K562 (cell line): Measurements from ENCODE around the gene LPA. TPM values are rescaled to one million over a fixed set of nuclear protein-coding genes. Genes with fewer than 3 reads are reported as not detected.

Experiments
- ATAC-seq: fragments of 200-7000 bp; cut with Tn5 transposase; 3 replicates; pipeline ENCODE4 v1.9.1; 2020; ENCODE audit warnings: moderate library complexity
- BruUV-seq: library from RNA; stranded (reverse); fragments of 400-500 nt; replicated peaks from 2 replicates; lab custom pipeline; 2021; lab: Mats Ljungman, UMichigan
- CTCF ChIA-PET: fragments of 300-600 bp; formaldehyde crosslinking; extraction: SDS; loops from one replicate; lab custom pipeline; 2021; ENCODE audit warnings: low intra/inter-chr PET ratio; lab: Yijun Ruan, JAX
- POLR2A ChIA-PET: fragments of 300-600, 350-650 bp; sonication (Branson Sonifier 250); formaldehyde crosslinking; extraction: SDS; loops from one replicate; lab custom pipeline; 2021; ENCODE audit warnings: antibody characterized with exemption, inconsistent platforms; lab: Yijun Ruan, JAX
- DNase-seq, 4 experiments: peaks; one replicate each; pipeline versions ENCODE4 v3.0.0 to v3.0.0-alpha.2; 2011 to 2018; ENCODE audit warnings: low spot score in 3 of 4, mixed read lengths in 3 of 4; ENCODE audit errors: extremely low read depth in 1 of 4
- FAIRE-seq: peaks from 2 replicates; lab custom pipeline; 2011; peaks lifted over from hg19 to GRCh38; lab: Jason Lieb, UNC
- H2AFZ ChIP-seq: 2 replicates; pipeline ENCODE4 v1.6.0; 2011; ENCODE audit warnings: low read depth, low read length, control low read depth, inconsistent platforms
- H3K27ac ChIP-seq: fragments of 200-600 bp; 3 replicates; pipeline ENCODE4 v1.8.0; 2011; ENCODE audit warnings: low read depth, mild to moderate bottlenecking, control low read depth, inconsistent platforms, low read length, moderate library complexity, mixed read lengths; ENCODE audit errors: extremely low read depth
- H3K27me3 ChIP-seq, 2 experiments: fragments of 300-600 bp in 1 of 2; 2 replicates in 1 of 2; 3 replicates in 1 of 2; pipeline versions ENCODE4 v1.6.0 to v1.8.0; 2011; ENCODE audit warnings: inconsistent platforms in 2 of 2, low read length in 2 of 2, mild to moderate bottlenecking in 1 of 2, mixed read lengths in 1 of 2, moderate library complexity in 1 of 2; ENCODE audit not compliant: control insufficient read depth in 2 of 2, insufficient read depth in 2 of 2
- H3K36me3 ChIP-seq: fragments of 300-600 bp; 3 replicates; pipeline ENCODE4 v1.8.0; 2011; ENCODE audit warnings: mild to moderate bottlenecking, low read length, inconsistent platforms; ENCODE audit not compliant: control insufficient read depth, insufficient read depth
- H3K4me1 ChIP-seq, 2 experiments: fragments of 200-600 bp in 1 of 2; replicated peaks in 1 of 2; 2 replicates in 1 of 2; 3 replicates in 1 of 2; pipeline versions ENCODE4 v1.5.1 to v1.8.0; 2011; ENCODE audit warnings: inconsistent platforms in 2 of 2, low read length in 2 of 2, mild to moderate bottlenecking in 1 of 2, mixed read lengths in 1 of 2, moderate library complexity in 1 of 2; ENCODE audit not compliant: control insufficient read depth in 2 of 2, insufficient read depth in 2 of 2
- H3K4me2 ChIP-seq: 2 replicates; pipeline ENCODE4 v1.6.1; 2011; ENCODE audit warnings: low read length, control low read depth, inconsistent platforms, mixed read lengths; ENCODE audit not compliant: insufficient read depth
- H3K4me3 ChIP-seq: fragments of 200-600 bp; sonication (generic), shearing (Covaris generic); 2 replicates; pipeline ENCODE4 v1.5.1; 2016; ENCODE audit warnings: control low read depth, inconsistent platforms
- H3K79me2 ChIP-seq: fragments of 200-600 bp; 3 replicates; pipeline ENCODE4 v1.8.0; 2011; ENCODE audit warnings: low read length, inconsistent platforms; ENCODE audit not compliant: control insufficient read depth, insufficient read depth
- H3K9ac ChIP-seq, 2 experiments: 2 replicates each; pipeline versions ENCODE4 v1.6.0 to v1.6.1; 2011; ENCODE audit warnings: low read depth in 2 of 2, low read length in 2 of 2, control low read depth in 1 of 2, inconsistent platforms in 1 of 2, mild to moderate bottlenecking in 1 of 2, mixed read lengths in 1 of 2; ENCODE audit not compliant: insufficient read depth in 1 of 2
- H3K9me1 ChIP-seq: one replicate; pipeline ENCODE4 v1.6.0; 2011; ENCODE audit warnings: inconsistent platforms, mild to moderate bottlenecking, low read length, moderate library complexity; ENCODE audit not compliant: control insufficient read depth, insufficient read depth
- H3K9me3 ChIP-seq: replicated peaks from 2 replicates; pipeline ENCODE4 v1.5.1; 2011; ENCODE audit warnings: low read depth, low read length, inconsistent platforms; ENCODE audit not compliant: control insufficient read depth, insufficient read depth
- H4K20me1 ChIP-seq: replicated peaks from 2 replicates; pipeline ENCODE4 v1.6.1; 2011; ENCODE audit warnings: low read length, inconsistent platforms, mixed read lengths; ENCODE audit not compliant: control insufficient read depth, insufficient read depth
- ARHGAP35 ChIP-seq: fragments of 450-650 bp; IDR thresholded peaks from 2 replicates; pipeline ENCODE4 v1.6.1; 2018; ENCODE audit not compliant: partially characterized antibody
- CCNT2 ChIP-seq: IDR thresholded peaks from 2 replicates; pipeline ENCODE4 v1.6.1; 2011; ENCODE audit warnings: borderline replicate concordance, low read depth, mild to moderate bottlenecking, moderate library complexity, mixed read lengths, low read length; ENCODE audit not compliant: insufficient read length; ENCODE audit errors: extremely low read depth
- CEBPZ ChIP-seq: fragments of 150-350 bp; IDR thresholded peaks from 2 replicates; pipeline ENCODE4 v1.6.1; 2014; ENCODE audit warnings: low read depth, mild to moderate bottlenecking, low read length, borderline replicate concordance
- EP300 ChIP-seq: IDR thresholded peaks from 2 replicates; pipeline ENCODE4 v1.6.1; 2012; ENCODE audit warnings: low read length, improper control_type of control experiment
- FOXK2 ChIP-seq, 2 experiments: fragments of 450-650 bp; IDR thresholded peaks in 1 of 2; conservative IDR thresholded peaks in 1 of 2; 2 replicates each; pipeline ENCODE4 v1.6.1; 2016; ENCODE audit warnings: low read depth in 2 of 2, mild to moderate bottlenecking in 1 of 2
- FOXP1 ChIP-seq: sonication (generic); formaldehyde crosslinking; IDR thresholded peaks from 2 replicates; pipeline ENCODE4 v1.8.0; 2022; ENCODE audit warnings: mild to moderate bottlenecking, missing genetic modification reagents
- KAT2B ChIP-seq: IDR thresholded peaks from one replicate; pipeline ENCODE4 v1.6.1; 2012; ENCODE audit warnings: low read depth, mild to moderate bottlenecking, control low read depth, inconsistent platforms, low read length, moderate library complexity
- LARP7 ChIP-seq: fragments of 450-650 bp; IDR thresholded peaks from 2 replicates; pipeline ENCODE4 v1.6.1; 2016
- MYNN ChIP-seq, 2 experiments: sonication (generic); formaldehyde crosslinking in 1 of 2; IDR thresholded peaks; 2 replicates each; pipeline versions ENCODE4 v1.5.0 to v1.6.1; 2016 to 2020; ENCODE audit warnings: antibody characterized with exemption in 1 of 2, missing genetic modification reagents in 1 of 2
- RAD21 ChIP-seq, 2 experiments: fragments of 250-450 bp in 1 of 2; fragments of 450-650 bp in 1 of 2; sonication (Bioruptor Pico) in 1 of 2; formaldehyde crosslinking in 1 of 2; IDR thresholded peaks in 1 of 2; conservative IDR thresholded peaks in 1 of 2; 2 replicates each; pipeline versions ENCODE4 v1.4.0 to v1.8.0; 2020 to 2022; ENCODE audit warnings: mild to moderate bottlenecking in 2 of 2, moderate library complexity in 1 of 2
- SMARCC2 ChIP-seq: fragments of 450-650 bp; IDR thresholded peaks from 2 replicates; pipeline ENCODE4 v1.6.1; 2017; ENCODE audit warnings: antibody characterized with exemption, moderate library complexity, mild to moderate bottlenecking, low read depth
- TOE1 ChIP-seq, 2 experiments: fragments of 450-650 bp in 1 of 2; sonication (generic) in 1 of 2; formaldehyde crosslinking in 1 of 2; IDR thresholded peaks; 2 replicates each; pipeline versions ENCODE4 v1.7.1 to v1.8.0; 2016 to 2022; ENCODE audit warnings: borderline replicate concordance in 2 of 2, mild to moderate bottlenecking in 2 of 2, antibody characterized with exemption in 1 of 2, inconsistent platforms in 1 of 2, low read depth in 1 of 2, missing genetic modification reagents in 1 of 2, moderate library complexity in 1 of 2
- ZNF23 ChIP-seq: fragments of 250-450 bp; sonication (Bioruptor Pico); IDR thresholded peaks from 2 replicates; pipeline ENCODE4 v1.4.0; 2020; ENCODE audit warnings: mild to moderate bottlenecking
- ZNF655 ChIP-seq: fragments of 250-450 bp; sonication (Bioruptor Pico); IDR thresholded peaks from 2 replicates; pipeline ENCODE4 v1.5.0; 2021
- ZNF75A ChIP-seq: fragments of 450-650 bp; formaldehyde crosslinking; IDR thresholded peaks from 2 replicates; pipeline ENCODE4 v1.4.0; 2020; ENCODE audit warnings: mild to moderate bottlenecking
- WGBS: fragments of 100-300 bp; shearing (Covaris generic); methylation state at CpG from one replicate; pipeline ENCODE4 v1.1.6; 2016; ENCODE audit warnings: low coverage, mixed read lengths; ENCODE audit not compliant: insufficient coverage; ENCODE audit errors: missing lambda C conversion rate; 5-methylcytosine and 5-hydroxymethylcytosine counted together
- in situ Hi-C: fragments of 300-500 bp; cut with MboI; formaldehyde crosslinking; loops from 4 replicates; pipeline ENCODE4 v1.15.0; 2018; ENCODE audit warnings: inconsistent platforms, mixed read lengths
- intact Hi-C: fragments of 100-400 bp; cut with micrococcal nuclease; formaldehyde crosslinking; loops from 2 replicates; pipeline ENCODE4 v1.14.2; 2022
- polyA plus RNA-seq, 8 experiments: library from polyadenylated mRNA; depleted of rRNA in 4 of 8; stranded (reverse) in 5 of 8; unstranded in 3 of 8; fragments of >200 nt; fragmentation: Nextera tagmentation in 2 of 8; fragmentation: Illumina TruSeq in 1 of 8; extraction: Ambion mirVana in 2 of 8; extraction: Trizol in 1 of 8; gene quantifications; 2 replicates each; pipeline versions ENCODE4 v1.2.1 to v1.2.3, GENCODE V29; 2011 to 2014; ENCODE audit warnings: inconsistent platforms in 1 of 8, missing spikeins in 1 of 8
- total RNA-seq, 7 experiments: library from RNA; depleted of rRNA in 6 of 7; stranded (reverse); fragments of >200 nt in 6 of 7; fragmentation: Illumina TruSeq in 2 of 7; extraction: Trizol in 2 of 7; gene quantifications; 2 replicates each; pipeline versions ENCODE4 v1.2.1 to v1.2.3, GENCODE V29; 2011 to 2021; ENCODE audit warnings: low replicate concordance in 1 of 7

Gene LPA
- total and polyA plus RNA-seq, 9 of the 15 experiments (the other 6 are each of a cell fraction or from before 2014, with no cell fraction given) = 0.01 to 0.18 (median 0.07) TPM; not detected in 6

GRCh38 chr6:160634706-160635105 is 29.4 kb downstream of the LPA start:
- no TSS peak for BruUV-seq
- no peak overlapping the region for H3K27ac ChIP-seq
- no peaks in the 10 kb centered on the region for H3K9me1 ChIP-seq
- WGBS = under 1% methylated on average over 8 of the region's 10 CpGs
- in situ Hi-C loops (no loop called here), intact Hi-C loops (no loop called here)
- no peaks in the 10 kb centered on the region for H3K4me1 ChIP-seq
- no peak overlapping the region for H3K9ac ChIP-seq
- H4K20me1 ChIP-seq = no peaks in the 10 kb centered on the region
- H3K36me3 ChIP-seq = no peaks in the 10 kb centered on the region
- POLR2A ChIA-PET = no interaction called here
- no peaks in the 10 kb centered on the region for H3K9me3 ChIP-seq
- no peaks in the 10 kb centered on the region for H3K79me2 ChIP-seq
- no peak for TF ChIP-seq RAD21 (CRISPR knock-in tag; conservative IDR thresholded peaks at IDR 0.05 in 1 of 2, IDR thresholded peaks at IDR 0.05 in 1 of 2)
- TF ChIP-seq CCNT2 = no peak
- no peak for TF ChIP-seq ZNF655 (CRISPR knock-in tag)
- no peak for TF ChIP-seq FOXP1 (CRISPR knock-in tag)
- TF ChIP-seq EP300 = no peak
- no peak for TF ChIP-seq SMARCC2
- no peak for TF ChIP-seq MYNN (IDR thresholded peaks at IDR 0.05)
- no peak for TF ChIP-seq MYNN (CRISPR knock-in tag; IDR thresholded peaks at IDR 0.05)
- no peak for TF ChIP-seq CEBPZ
- no peak for TF ChIP-seq ARHGAP35
- no peak for TF ChIP-seq TOE1 (IDR thresholded peaks at IDR 0.05; ENCODE audit: borderline replicate concordance)
- TF ChIP-seq TOE1 (CRISPR knock-in tag; IDR thresholded peaks at IDR 0.05; ENCODE audit: borderline replicate concordance, low read depth) = no peak
- no peak for TF ChIP-seq FOXK2 (conservative IDR thresholded peaks at IDR 0.05 in 1 of 2, IDR thresholded peaks at IDR 0.05 in 1 of 2; ENCODE audit: low read depth in 2 of 2)
- TF ChIP-seq LARP7 = no peak
- no peak for TF ChIP-seq ZNF75A (CRISPR knock-in tag)
- no peak for TF ChIP-seq ZNF23 (CRISPR knock-in tag)
- no peak for TF ChIP-seq KAT2B
- TF ChIP-seq, all 486 proteins: peak for 0
- no peak overlapping the region for H3K4me2 ChIP-seq
- FAIRE-seq (no peak), DNase-seq (peak in 1 of 4 experiments; percentile 2), ATAC-seq (no peak)
- H2AFZ ChIP-seq = no peak overlapping the region
- CTCF ChIA-PET = no interaction called here
- H3K27me3 ChIP-seq = peaks cover 0 to 5% of the 10 kb centered on the region in 2 experiments; a peak in 1 of 5 replicates
- H3K4me3 ChIP-seq = no peak overlapping the region
